Loucy (cell line): ENCODE data around the gene CNIH4.

Source experiments
- H2AFZ ChIP-seq: fragments of 200-600 bp; sonication (generic); 2 replicates; pipeline ENCODE4 v1.6.0; 2016; ENCODE audit warnings: antibody characterized with exemption, mild to moderate bottlenecking, low read length, moderate library complexity
- H3F3A ChIP-seq: fragments of 200-600 bp; 2 replicates; pipeline ENCODE4 v1.6.0; 2016; ENCODE audit warnings: antibody characterized with exemption, low read depth, mild to moderate bottlenecking
- H3K27me3 ChIP-seq: fragments of 200-600 bp; sonication (generic); 2 replicates; pipeline ENCODE4 v1.6.1; 2014; ENCODE audit warnings: low read length, mild to moderate bottlenecking; ENCODE audit not compliant: insufficient read depth, poor library complexity, severe bottlenecking
- H3K36me3 ChIP-seq: fragments of 200-600 bp; sonication (generic); 2 replicates; pipeline ENCODE4 v1.6.1; 2016; ENCODE audit warnings: low read length; ENCODE audit not compliant: insufficient read depth
- H3K4me1 ChIP-seq: fragments of 200-600 bp; sonication (generic); 2 replicates; pipeline ENCODE4 v1.5.1; 2014; ENCODE audit warnings: low read length, mild to moderate bottlenecking; ENCODE audit not compliant: insufficient read depth, poor library complexity, severe bottlenecking
- H3K4me2 ChIP-seq: fragments of 200-600 bp; sonication (generic); 2 replicates; pipeline ENCODE4 v1.6.0; 2014; ENCODE audit warnings: antibody characterized with exemption, low read length, low read depth, mild to moderate bottlenecking; ENCODE audit not compliant: poor library complexity, severe bottlenecking
- H3K4me3 ChIP-seq: fragments of 200-600 bp; sonication (generic); 2 replicates; pipeline ENCODE4 v1.5.1; 2014; ENCODE audit warnings: low read length, mild to moderate bottlenecking, mixed read lengths; ENCODE audit not compliant: poor library complexity, severe bottlenecking
- H3K79me2 ChIP-seq: fragments of 200-600 bp; sonication (generic); 2 replicates; pipeline ENCODE4 v1.6.1; 2014; ENCODE audit warnings: low read length; ENCODE audit not compliant: insufficient read depth
- H3K9ac ChIP-seq: fragments of 200-600 bp; sonication (generic); 2 replicates; pipeline ENCODE4 v1.6.0; 2014; ENCODE audit warnings: mild to moderate bottlenecking, low read depth, low read length, moderate library complexity; ENCODE audit not compliant: poor library complexity, severe bottlenecking
- H3K9me2 ChIP-seq: fragments of 200-600 bp; sonication (generic); replicated peaks from 2 replicates; pipeline ENCODE4 v1.6.1; 2016; ENCODE audit warnings: low read depth, low read length, mixed read lengths
- H3K9me3 ChIP-seq: fragments of 200-600 bp; sonication (generic); 2 replicates; pipeline ENCODE4 v1.6.1; 2014; ENCODE audit warnings: mild to moderate bottlenecking, antibody characterized with exemption, low read length, low read depth; ENCODE audit not compliant: insufficient read depth
- H4K20me1 ChIP-seq: fragments of 200-600 bp; sonication (generic); 2 replicates; pipeline ENCODE4 v1.6.0; 2014; ENCODE audit warnings: antibody characterized with exemption, low read length, mild to moderate bottlenecking; ENCODE audit not compliant: insufficient read depth, poor library complexity, severe bottlenecking
- EZH2phosphoT487 ChIP-seq: fragments of 200-600 bp; IDR thresholded peaks from 2 replicates; pipeline ENCODE4 v1.6.1; 2018; ENCODE audit warnings: antibody characterized with exemption, mild to moderate bottlenecking, moderate library complexity, borderline replicate concordance
- TF ChIP-seq, protein P1 (sequence below): fragments of 200-600 bp; sonication (generic); conservative IDR thresholded peaks from 2 replicates; pipeline ENCODE4 v1.5.1; 2014; ENCODE audit warnings: mild to moderate bottlenecking, antibody characterized with exemption, low read length

Gene CNIH4

DNA sequence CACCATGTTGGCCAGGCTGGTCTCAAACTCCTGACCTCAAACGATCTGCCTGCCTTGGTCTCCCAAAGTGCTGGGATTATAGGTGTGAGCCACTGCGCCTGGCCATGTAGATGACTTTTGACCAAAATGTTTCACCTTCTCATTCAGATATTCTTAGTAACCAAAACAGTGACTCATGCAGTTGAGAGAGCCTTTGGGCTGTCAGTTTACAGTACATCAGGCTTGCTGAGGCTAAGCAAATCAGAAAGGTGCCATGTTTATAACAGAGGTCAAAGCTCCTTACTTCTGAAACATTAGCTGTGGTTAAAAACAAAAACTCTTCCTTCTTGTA, 21.0 kb downstream of the CNIH4 start:
- peaks cover 50% of the 10 kb centered on the region for H3K36me3 ChIP-seq
- peaks cover 34% of the 10 kb centered on the region for H4K20me1 ChIP-seq
- peaks cover 22% of the 10 kb centered on the region for H3K4me1 ChIP-seq
- H3K9ac ChIP-seq, result no peak overlapping the region
- H3K27me3 ChIP-seq, result peaks cover 12% of the 10 kb centered on the region
- no peaks in the 10 kb centered on the region for H3K9me3 ChIP-seq
- H3F3A ChIP-seq, result no peaks in the 10 kb centered on the region
- TF ChIP-seq, protein P1, sequence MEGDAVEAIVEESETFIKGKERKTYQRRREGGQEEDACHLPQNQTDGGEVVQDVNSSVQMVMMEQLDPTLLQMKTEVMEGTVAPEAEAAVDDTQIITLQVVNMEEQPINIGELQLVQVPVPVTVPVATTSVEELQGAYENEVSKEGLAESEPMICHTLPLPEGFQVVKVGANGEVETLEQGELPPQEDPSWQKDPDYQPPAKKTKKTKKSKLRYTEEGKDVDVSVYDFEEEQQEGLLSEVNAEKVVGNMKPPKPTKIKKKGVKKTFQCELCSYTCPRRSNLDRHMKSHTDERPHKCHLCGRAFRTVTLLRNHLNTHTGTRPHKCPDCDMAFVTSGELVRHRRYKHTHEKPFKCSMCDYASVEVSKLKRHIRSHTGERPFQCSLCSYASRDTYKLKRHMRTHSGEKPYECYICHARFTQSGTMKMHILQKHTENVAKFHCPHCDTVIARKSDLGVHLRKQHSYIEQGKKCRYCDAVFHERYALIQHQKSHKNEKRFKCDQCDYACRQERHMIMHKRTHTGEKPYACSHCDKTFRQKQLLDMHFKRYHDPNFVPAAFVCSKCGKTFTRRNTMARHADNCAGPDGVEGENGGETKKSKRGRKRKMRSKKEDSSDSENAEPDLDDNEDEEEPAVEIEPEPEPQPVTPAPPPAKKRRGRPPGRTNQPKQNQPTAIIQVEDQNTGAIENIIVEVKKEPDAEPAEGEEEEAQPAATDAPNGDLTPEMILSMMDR, result no peak
- no peak for TF ChIP-seq EZH2phosphoT487
- no peak overlapping the region for H3K4me2 ChIP-seq
- H3K4me3 ChIP-seq, result no peak overlapping the region
- no peaks in the 10 kb centered on the region for H3K9me2 ChIP-seq
- no peak overlapping the region for H2AFZ ChIP-seq
- H3K79me2 ChIP-seq, result no peaks in the 10 kb centered on the region

DNA sequence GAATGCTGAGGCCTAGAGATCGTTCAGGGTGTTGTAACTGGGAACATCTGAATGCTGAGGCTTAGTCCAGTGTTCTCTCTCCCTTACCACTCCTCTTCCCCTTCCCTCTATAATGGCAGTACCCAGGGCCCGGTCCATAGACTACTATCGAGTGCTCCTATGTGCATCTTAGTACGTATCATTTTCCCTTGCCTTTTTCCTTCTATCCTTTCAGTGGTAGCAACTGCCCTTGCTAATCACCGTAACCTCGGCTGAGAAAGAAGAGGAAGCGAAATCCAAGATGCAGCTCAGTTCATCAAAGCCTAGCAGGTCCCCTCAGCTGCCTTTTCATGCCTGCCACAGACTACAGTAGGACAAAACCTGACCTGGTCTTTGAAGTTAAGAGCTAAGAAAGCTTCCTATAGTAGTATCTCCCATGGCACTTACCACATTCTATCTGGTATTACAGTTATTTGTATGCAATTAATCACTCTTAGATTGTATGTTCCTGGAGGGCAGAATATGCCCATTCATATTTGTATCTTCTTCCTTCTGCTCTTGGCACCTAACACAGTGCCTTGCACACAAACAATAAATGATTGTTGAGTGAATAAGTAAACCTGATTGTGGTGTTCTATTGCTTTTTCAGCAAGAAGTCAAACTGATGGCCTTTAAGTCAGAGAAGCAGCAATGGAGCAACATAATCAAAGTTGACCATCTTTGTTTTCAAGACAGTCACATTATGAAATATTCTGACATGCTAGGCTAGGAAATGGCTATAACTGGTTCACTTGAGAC, 22.4 kb downstream of the CNIH4 start:
- TF ChIP-seq, protein P1, result no peak
- no peak for TF ChIP-seq EZH2phosphoT487
- Histone ChIP-seq H3K4me1 (peaks cover 22% of the 10 kb centered on the region), H2AFZ (no peak overlapping the region), H3K9me2 (no peaks in the 10 kb centered on the region), H3K79me2 (no peaks in the 10 kb centered on the region), H4K20me1 (peaks cover 35% of the 10 kb centered on the region), H3F3A (no peaks in the 10 kb centered on the region), H3K4me2 (no peak overlapping the region), H3K9ac (no peak overlapping the region), H3K4me3 (no peak overlapping the region), H3K36me3 (peaks cover 40% of the 10 kb centered on the region), H3K27me3 (peaks cover 13% of the 10 kb centered on the region), H3K9me3 (no peaks in the 10 kb centered on the region)

- H3K36me3 ChIP-seq, result peaks cover 30% of the 10 kb centered on the region
- peak overlapping the region; percentile 47 for H3K4me2 ChIP-seq
- H4K20me1 ChIP-seq, result peaks cover 31% of the 10 kb centered on the region
- peak; percentile 92; the same call in 1 of the 2 replicates for TF ChIP-seq EZH2phosphoT487
- TF ChIP-seq, protein P1, result no peak
- H3K79me2 ChIP-seq, result no peaks in the 10 kb centered on the region
- H3K27me3 ChIP-seq, result peaks cover 13% of the 10 kb centered on the region
- no peaks in the 10 kb centered on the region for H3F3A ChIP-seq
- H3K9me2 ChIP-seq, result no peaks in the 10 kb centered on the region
- H3K4me1 ChIP-seq, result peaks cover 20% of the 10 kb centered on the region
- H2AFZ ChIP-seq, result no peak overlapping the region
- H3K9me3 ChIP-seq, result no peaks in the 10 kb centered on the region
- peak overlapping the region; percentile 41 for H3K4me3 ChIP-seq
- H3K9ac ChIP-seq, result no peak overlapping the region
Measured at GRCh38 chr1:224380003-224380402, 23.3 kb downstream of the CNIH4 start.
